Retinal pigment epithelial cell (primary cell): ENCODE results near the gene PRR14.
A peak's percentile ranks its signal among the peaks of the same experiment; 100 is the strongest.

Experiments
- DNase-seq: peaks from one replicate; pipeline ENCODE4 v3.0.0-alpha.2; 2010; ENCODE audit warnings: low read depth
- H3K4me3 ChIP-seq: 2 replicates; pipeline ENCODE4 v1.5.1; 2011; ENCODE audit warnings: mild to moderate bottlenecking, low read length, control low read depth, moderate library complexity
- CTCF ChIP-seq: conservative IDR thresholded peaks from 2 replicates; pipeline ENCODE4 v1.5.1; 2011; ENCODE audit warnings: low read depth, low read length, control low read depth, inconsistent platforms

PRR14 gene

GRCh38 chr16:30650369-30651123, at the start of gene PRR14:
TSS of gene PRR14 (plus strand) at chr16:30650960. CDS start at chr16:30651646, 686 bp downstream.
- TF ChIP-seq CTCF: no peak
- DNase-seq: peak; percentile 97
- peak within 1 kb of the TSS; percentile 93 for H3K4me3 ChIP-seq

- TF ChIP-seq CTCF: no peak
- no peak for DNase-seq
- no peak overlapping the region for H3K4me3 ChIP-seq
Measured at GRCh38 chr16:30601966-30602365, 48.8 kb upstream of the PRR14 start.

GRCh38 chr16:30602616-30603277, 48.0 kb upstream of the PRR14 start:
- H3K4me3 ChIP-seq: no peak overlapping the region
- DNase-seq: no peak
- TF ChIP-seq CTCF: no peak

- DNase-seq: no peak
- no peak overlapping the region for H3K4me3 ChIP-seq
- TF ChIP-seq CTCF: no peak
Measured at GRCh38 chr16:30603945-30604315, 46.8 kb upstream of the PRR14 start.

GRCh38 chr16:30604316-30604947, 46.3 kb upstream of the PRR14 start:
- no peak for TF ChIP-seq CTCF
- no peak for DNase-seq

GRCh38 chr16:30605158-30605557, 45.6 kb upstream of the PRR14 start:
- no peak for TF ChIP-seq CTCF
- no peak for DNase-seq
- H3K4me3 ChIP-seq: no peak overlapping the region

More at GRCh38 chr16:30604316-30604947, 46.3 kb upstream of the PRR14 start:
- no peak overlapping the region for H3K4me3 ChIP-seq
